Mesenchymal stem cell (in vitro differentiated cells and primary cell): ENCODE measurements around the gene GALNT7.

Experiments used
- DNase-seq: peaks from one replicate; pipeline ENCODE4 v3.0.0-alpha.2; 2013
- H2AFZ ChIP-seq: one replicate; pipeline ENCODE4 v1.6.1; 2013; ENCODE audit warnings: low read depth, mild to moderate bottlenecking, control low read depth, inconsistent platforms, low read length, moderate library complexity
- H2AK5ac ChIP-seq: 2 replicates; pipeline ENCODE4 v1.6.1; 2013; ENCODE audit warnings: low read length, moderate library complexity, mild to moderate bottlenecking, inconsistent platforms; ENCODE audit not compliant: severe bottlenecking
- H2BK120ac ChIP-seq: one replicate; pipeline ENCODE4 v1.6.1; 2013; ENCODE audit warnings: low read depth, mild to moderate bottlenecking, inconsistent platforms, low read length, moderate library complexity
- H2BK12ac ChIP-seq, 2 experiments: one replicate each; pipeline ENCODE4 v1.6.1; 2013; ENCODE audit warnings: inconsistent platforms in 2 of 2, low read length in 2 of 2, mild to moderate bottlenecking in 2 of 2, moderate library complexity in 2 of 2, control low read depth in 1 of 2
- H2BK15ac ChIP-seq: one replicate; pipeline ENCODE4 v1.6.1; 2013; ENCODE audit warnings: mild to moderate bottlenecking, low read depth, inconsistent platforms; ENCODE audit not compliant: poor library complexity, severe bottlenecking
- H2BK5ac ChIP-seq: 2 replicates; pipeline ENCODE4 v1.6.1; 2013; ENCODE audit warnings: low read depth, mild to moderate bottlenecking, low read length, control low read depth, inconsistent platforms; ENCODE audit not compliant: poor library complexity, severe bottlenecking
- H3K14ac ChIP-seq, 2 experiments: one replicate each; pipeline ENCODE4 v1.6.1; 2013; ENCODE audit warnings: inconsistent platforms in 2 of 2, low read length in 2 of 2, control low read depth in 1 of 2, mild to moderate bottlenecking in 1 of 2, moderate library complexity in 1 of 2
- H3K18ac ChIP-seq, 2 experiments: one replicate each; pipeline ENCODE4 v1.6.1; 2013; ENCODE audit warnings: inconsistent platforms in 2 of 2, low read length in 2 of 2, control low read depth in 1 of 2, low read depth in 1 of 2, mild to moderate bottlenecking in 1 of 2
- H3K23ac ChIP-seq, 2 experiments: one replicate each; pipeline ENCODE4 v1.6.1; 2013; ENCODE audit warnings: inconsistent platforms in 2 of 2, low read length in 2 of 2, mild to moderate bottlenecking in 2 of 2, moderate library complexity in 2 of 2, control low read depth in 1 of 2
- H3K27ac ChIP-seq: 2 replicates; pipeline ENCODE4 v1.5.1; 2013; ENCODE audit warnings: mild to moderate bottlenecking, moderate library complexity, low read length, control low read depth, inconsistent platforms; ENCODE audit not compliant: poor library complexity, severe bottlenecking
- H3K27me3 ChIP-seq, 2 experiments: 2 replicates each; pipeline versions ENCODE4 v1.6.1 to v1.7.0; 2013; ENCODE audit warnings: low read length in 2 of 2, mild to moderate bottlenecking in 2 of 2, moderate library complexity in 2 of 2, control low read depth in 1 of 2, inconsistent platforms in 1 of 2; ENCODE audit not compliant: control insufficient read depth in 1 of 2, insufficient read depth in 1 of 2
- H3K36me3 ChIP-seq, 2 experiments: 2 replicates each; pipeline versions ENCODE4 v1.6.1 to v1.7.0; 2013; ENCODE audit warnings: low read length in 2 of 2, control low read depth in 1 of 2, inconsistent platforms in 1 of 2, low read depth in 1 of 2, mild to moderate bottlenecking in 1 of 2; ENCODE audit not compliant: insufficient read depth in 2 of 2, control insufficient read depth in 1 of 2
- H3K4ac ChIP-seq, 2 experiments: one replicate each; pipeline ENCODE4 v1.6.1; 2013; ENCODE audit warnings: inconsistent platforms in 2 of 2, low read length in 2 of 2, mild to moderate bottlenecking in 2 of 2, moderate library complexity in 2 of 2, control low read depth in 1 of 2, low read depth in 1 of 2
- H3K4me1 ChIP-seq: 2 replicates; pipeline ENCODE4 v1.6.1; 2013; ENCODE audit warnings: low read depth, low read length, control low read depth; ENCODE audit not compliant: control insufficient read depth, insufficient read depth
- H3K4me2 ChIP-seq: 2 replicates; pipeline ENCODE4 v1.6.1; 2013; ENCODE audit warnings: low read length, mild to moderate bottlenecking, inconsistent platforms; ENCODE audit not compliant: poor library complexity, severe bottlenecking
- H3K4me3 ChIP-seq, 2 experiments: 2 replicates each; pipeline versions ENCODE4 v1.5.1 to v1.7.0; 2013; ENCODE audit warnings: low read length in 2 of 2, mild to moderate bottlenecking in 2 of 2, control low read depth in 1 of 2, low read depth in 1 of 2; ENCODE audit not compliant: insufficient read depth in 1 of 2
- H3K79me1 ChIP-seq: replicated peaks from 2 replicates; pipeline ENCODE4 v1.6.1; 2013; ENCODE audit warnings: mild to moderate bottlenecking, control low read depth, low read length, inconsistent platforms; ENCODE audit not compliant: poor library complexity, severe bottlenecking
- H3K9ac ChIP-seq: 2 replicates; pipeline ENCODE4 v1.7.0; 2013; ENCODE audit warnings: mild to moderate bottlenecking, low read length, moderate library complexity
- H3K9me3 ChIP-seq: 2 replicates; pipeline ENCODE4 v1.7.0; 2013; ENCODE audit warnings: mild to moderate bottlenecking, low read length; ENCODE audit not compliant: control insufficient read depth
- H4K8ac ChIP-seq: one replicate; pipeline ENCODE4 v1.6.1; 2013; ENCODE audit warnings: inconsistent platforms, mild to moderate bottlenecking, low read length, moderate library complexity
- H4K91ac ChIP-seq: one replicate; pipeline ENCODE4 v1.6.1; 2013; ENCODE audit warnings: mild to moderate bottlenecking, low read length, inconsistent platforms
- WGBS: methylation state at CpG from one replicate; pipeline ENCODE4 v1.1.7; 2013; ENCODE audit warnings: mixed read lengths; 5-methylcytosine and 5-hydroxymethylcytosine counted together

GALNT7 gene

GRCh38 chr4:173177232-173177631 lies 8.6 kb downstream of the GALNT7 start:
- Histone ChIP-seq H2AK5ac (no peak overlapping the region), H3K4me2 (no peak overlapping the region), H3K27ac (no peak overlapping the region), H3K18ac (no peak overlapping the region), H3K4me1 (peaks cover 4% of the 10 kb centered on the region), H2BK5ac (no peak overlapping the region), H3K4me3 (no peak overlapping the region), H3K4ac (no peak overlapping the region), H2BK120ac (no peak overlapping the region), H3K27me3 (no peaks in the 10 kb centered on the region), H3K9ac (no peak overlapping the region), H2AFZ (no peak overlapping the region), H3K14ac (no peak overlapping the region), H2BK15ac (no peak overlapping the region), H2BK12ac (no peak overlapping the region), H3K36me3 (peaks cover 0 to under 1% of the 10 kb centered on the region in 2 experiments), H3K79me1 (no peaks in the 10 kb centered on the region), H3K23ac (no peak overlapping the region), H4K8ac (no peak overlapping the region), H4K91ac (no peak overlapping the region), H3K9me3 (no peaks in the 10 kb centered on the region)
- no peak for DNase-seq
- WGBS = 70% methylated on average over 3 of the region's 3 CpGs

GRCh38 chr4:173178144-173178543 lies 9.5 kb downstream of the GALNT7 start:
- H3K18ac ChIP-seq = no peak overlapping the region
- no peaks in the 10 kb centered on the region for H3K27me3 ChIP-seq
- H3K23ac ChIP-seq = no peak overlapping the region
- H2BK12ac ChIP-seq = no peak overlapping the region
- no peak overlapping the region for H3K4me3 ChIP-seq
- H2BK5ac ChIP-seq = no peak overlapping the region
- H3K9me3 ChIP-seq = no peaks in the 10 kb centered on the region
- no peak overlapping the region for H3K4me2 ChIP-seq
- no CpG with 5 or more reads among the region's 1 CpG for WGBS
- H3K14ac ChIP-seq = no peak overlapping the region
- H2AK5ac ChIP-seq = no peak overlapping the region
- no peak for DNase-seq
- no peak overlapping the region for H4K8ac ChIP-seq
- no peak overlapping the region for H2AFZ ChIP-seq
- H3K36me3 ChIP-seq = no peaks in the 10 kb centered on the region
- no peaks in the 10 kb centered on the region for H3K79me1 ChIP-seq
- peaks cover 3% of the 10 kb centered on the region for H3K4me1 ChIP-seq
- no peak overlapping the region for H2BK120ac ChIP-seq
- no peak overlapping the region for H2BK15ac ChIP-seq
- no peak overlapping the region for H4K91ac ChIP-seq
- H3K4ac ChIP-seq = no peak overlapping the region
- H3K9ac ChIP-seq = no peak overlapping the region
- H3K27ac ChIP-seq = peak overlapping the region; percentile 57

DNA sequence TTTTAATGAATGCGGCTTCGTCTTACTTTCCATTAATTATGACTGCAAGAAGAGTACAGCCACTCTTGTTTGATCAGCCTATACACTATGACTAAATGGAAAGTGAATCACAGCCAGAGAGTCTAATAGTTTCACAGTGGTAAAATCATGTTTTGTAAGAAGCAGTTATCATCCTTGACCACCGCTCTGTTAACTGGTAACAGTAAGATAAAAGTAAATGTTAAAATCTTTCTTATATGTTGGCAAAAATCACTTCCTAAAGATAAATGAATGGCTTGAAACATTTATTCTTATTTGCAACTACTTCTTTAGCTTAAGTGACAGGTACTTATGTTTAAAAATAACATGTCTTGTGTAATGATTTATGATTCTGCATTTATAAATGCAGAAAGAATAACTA lies 13.2 kb downstream of the GALNT7 start:
- H3K14ac ChIP-seq = no peak overlapping the region
- WGBS = 17% methylated on average over 1 of the region's 3 CpGs
- H2BK5ac ChIP-seq = no peak overlapping the region
- H4K8ac ChIP-seq = no peak overlapping the region
- no peak overlapping the region for H2AK5ac ChIP-seq
- H3K36me3 ChIP-seq = peaks cover 0 to 9% of the 10 kb centered on the region in 2 experiments
- no peak overlapping the region for H2AFZ ChIP-seq
- H3K9me3 ChIP-seq = no peaks in the 10 kb centered on the region
- H3K4me1 ChIP-seq = peaks cover 6% of the 10 kb centered on the region
- H3K23ac ChIP-seq = no peak overlapping the region
- peak overlapping the region; percentile 22 for H3K4me2 ChIP-seq
- H4K91ac ChIP-seq = no peak overlapping the region
- H3K4me3 ChIP-seq = no peak overlapping the region
- no peak overlapping the region for H3K18ac ChIP-seq
- peak; percentile 77 for DNase-seq
- H3K9ac ChIP-seq = peak overlapping the region; percentile 78
- H3K4ac ChIP-seq = no peak overlapping the region
- no peaks in the 10 kb centered on the region for H3K79me1 ChIP-seq
- H2BK12ac ChIP-seq = no peak overlapping the region
- peak overlapping the region; percentile 52 for H3K27ac ChIP-seq
- H3K27me3 ChIP-seq = no peaks in the 10 kb centered on the region
- no peak overlapping the region for H2BK15ac ChIP-seq
- no peak overlapping the region for H2BK120ac ChIP-seq

DNA sequence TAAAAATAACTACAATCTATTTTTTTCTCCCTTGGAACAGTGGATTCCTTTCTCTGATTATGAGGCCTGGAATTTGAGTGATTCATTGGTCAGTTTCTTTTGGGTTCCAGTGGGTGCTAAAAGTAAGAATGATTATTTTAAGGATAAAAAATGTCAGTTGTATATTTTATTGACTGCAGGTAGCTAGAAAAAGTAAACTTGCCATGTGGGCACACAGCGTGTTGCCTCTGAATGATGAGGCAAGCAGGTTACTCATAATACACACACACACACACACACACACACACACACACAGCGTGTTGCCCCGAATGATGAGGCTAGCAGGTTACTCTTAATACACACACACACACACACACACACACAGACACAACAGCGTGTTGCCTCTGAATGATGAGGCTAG lies 13.8 kb downstream of the GALNT7 start:
- 1% methylated on average over 4 of the region's 4 CpGs for WGBS
- no peak overlapping the region for H2AK5ac ChIP-seq
- no peak overlapping the region for H3K4me2 ChIP-seq
- H2AFZ ChIP-seq = no peak overlapping the region
- H4K8ac ChIP-seq = no peak overlapping the region
- H2BK12ac ChIP-seq = peak overlapping the region in 1 of 2 experiments; percentile 71
- H3K9ac ChIP-seq = peak overlapping the region; percentile 78
- H3K4me3 ChIP-seq = no peak overlapping the region
- peak; percentile 79 for DNase-seq
- H3K4me1 ChIP-seq = peaks cover 6% of the 10 kb centered on the region
- H3K27ac ChIP-seq = peak overlapping the region; percentile 65
- H2BK5ac ChIP-seq = no peak overlapping the region
- H3K27me3 ChIP-seq = no peaks in the 10 kb centered on the region
- H3K18ac ChIP-seq = peak overlapping the region in 1 of 2 experiments; percentile 57
- H2BK15ac ChIP-seq = no peak overlapping the region
- no peak overlapping the region for H4K91ac ChIP-seq
- H3K79me1 ChIP-seq = no peaks in the 10 kb centered on the region
- H3K23ac ChIP-seq = no peak overlapping the region
- H3K36me3 ChIP-seq = peaks cover 0 to 9% of the 10 kb centered on the region in 2 experiments
- no peak overlapping the region for H3K4ac ChIP-seq
- H3K9me3 ChIP-seq = no peaks in the 10 kb centered on the region
- H3K14ac ChIP-seq = peak overlapping the region in 1 of 2 experiments; percentile 88
- no peak overlapping the region for H2BK120ac ChIP-seq
